ENCODE results near the gene GAL3ST3.

The GAL3ST3 gene

GRCh38 chr11:66017321-66017720 lies 31.6 kb downstream of the GAL3ST3 start:
- Histone ChIP-seq H3K9me3 (replicated peaks in 1 of 2; ENCODE audit: control insufficient read depth in 2 of 2, insufficient read depth in 1 of 2, low read depth in 1 of 2, low read length in 2 of 2) (no peaks in the 10 kb centered on the region), H3K23ac (ENCODE audit: low read depth, low read length, poor library complexity) (no peak overlapping the region), H3K4me2 (ENCODE audit: insufficient read depth, low read length, poor library complexity, severe bottlenecking) (no peak overlapping the region), H3K14ac (ENCODE audit: low read length) (no peak overlapping the region), H4K8ac (ENCODE audit: low read depth, low read length) (no peak overlapping the region), H3K4ac (ENCODE audit: low read length) (no peak overlapping the region), H3K79me1 (ENCODE audit: low read depth, low read length) (no peaks in the 10 kb centered on the region), H2BK5ac (ENCODE audit: low read length) (no peak overlapping the region), H2AK5ac (ENCODE audit: low read depth, low read length) (no peak overlapping the region), H3K4me1 (ENCODE audit: control insufficient read depth in 2 of 2, insufficient read depth in 1 of 2, low read depth in 1 of 2, low read length in 2 of 2) (peaks cover 2 to 3% of the 10 kb centered on the region in 2 donors), H3K27ac (replicated peaks; ENCODE audit: low read length) (no peak overlapping the region), H2AFZ (ENCODE audit: low read length) (no peak overlapping the region), H2BK120ac (ENCODE audit: low read depth, low read length) (no peak overlapping the region), H2BK15ac (ENCODE audit: low read length) (no peak overlapping the region), H2BK12ac (ENCODE audit: low read length) (no peak overlapping the region), H3K36me3 (replicated peaks in 1 of 2; ENCODE audit: control insufficient read depth in 2 of 2, insufficient read depth in 2 of 2, low read length in 2 of 2) (no peaks in the 10 kb centered on the region), H3K27me3 (ENCODE audit: control insufficient read depth in 3 of 3, insufficient read depth in 3 of 3, low read depth in 1 of 3, low read length in 3 of 3) (peaks cover 0 to 61% (median 10%) of the 10 kb centered on the region in 3 experiments), H3K9ac (ENCODE audit: low read depth, low read length, poor library complexity) (no peak overlapping the region), H3K4me3 (ENCODE audit: low read length in 2 of 2) (no peak overlapping the region), H3K18ac (ENCODE audit: low read length) (no peak overlapping the region), H4K91ac (ENCODE audit: low read depth, low read length, poor library complexity) (no peak overlapping the region)
- no peak for DNase-seq (ENCODE audit: low spot score)
- WGBS, 2 donors (ENCODE audit: extremely low coverage in 2 of 2, insufficient read length in 2 of 2, insufficient replicate concordance in 1 of 2): 100% methylated on average over 2 of the region's 4 CpGs; no CpG with 5 or more reads in 1 of the 2 donors

GRCh38 chr11:66016793-66017177 lies 32.2 kb downstream of the GAL3ST3 start:
- no peak overlapping the region for H3K9ac ChIP-seq (ENCODE audit: low read depth, low read length, poor library complexity)
- no peak overlapping the region for H3K18ac ChIP-seq (ENCODE audit: low read length)
- H2BK5ac ChIP-seq (ENCODE audit: low read length): no peak overlapping the region
- H4K8ac ChIP-seq (ENCODE audit: low read depth, low read length): no peak overlapping the region
- no peak overlapping the region for H3K23ac ChIP-seq (ENCODE audit: low read depth, low read length, poor library complexity)
- H3K14ac ChIP-seq (ENCODE audit: low read length): no peak overlapping the region
- H2BK15ac ChIP-seq (ENCODE audit: low read length): peak overlapping the region; percentile 49
- H3K4me2 ChIP-seq (ENCODE audit: insufficient read depth, low read length, poor library complexity, severe bottlenecking): no peak overlapping the region
- peaks cover 2 to 3% of the 10 kb centered on the region in 2 donors for H3K4me1 ChIP-seq (ENCODE audit: control insufficient read depth in 2 of 2, insufficient read depth in 1 of 2, low read depth in 1 of 2, low read length in 2 of 2)
- H3K36me3 ChIP-seq (replicated peaks in 1 of 2; ENCODE audit: control insufficient read depth in 2 of 2, insufficient read depth in 2 of 2, low read length in 2 of 2): no peaks in the 10 kb centered on the region
- no peak overlapping the region for H2BK120ac ChIP-seq (ENCODE audit: low read depth, low read length)
- H2AK5ac ChIP-seq (ENCODE audit: low read depth, low read length): peak overlapping the region; percentile 56
- H3K4ac ChIP-seq (ENCODE audit: low read length): no peak overlapping the region
- H3K79me1 ChIP-seq (ENCODE audit: low read depth, low read length): no peaks in the 10 kb centered on the region
- no peak overlapping the region for H4K91ac ChIP-seq (ENCODE audit: low read depth, low read length, poor library complexity)
- H3K4me3 ChIP-seq (ENCODE audit: low read length in 2 of 2): no peak overlapping the region
- no peak overlapping the region for H2BK12ac ChIP-seq (ENCODE audit: low read length)
- H3K27ac ChIP-seq (replicated peaks; ENCODE audit: low read length): no peak overlapping the region
- no peak overlapping the region for H2AFZ ChIP-seq (ENCODE audit: low read length)
- no peaks in the 10 kb centered on the region for H3K9me3 ChIP-seq (replicated peaks in 1 of 2; ENCODE audit: control insufficient read depth in 2 of 2, insufficient read depth in 1 of 2, low read depth in 1 of 2, low read length in 2 of 2)
- H3K27me3 ChIP-seq (ENCODE audit: control insufficient read depth in 3 of 3, insufficient read depth in 3 of 3, low read depth in 1 of 3, low read length in 3 of 3): peaks cover 0 to 65% (median 15%) of the 10 kb centered on the region in 3 experiments
- no peak for DNase-seq (ENCODE audit: low spot score)
- no CpG with 5 or more reads among the region's 10 CpGs for WGBS, 2 donors (ENCODE audit: extremely low coverage in 2 of 2, insufficient read length in 2 of 2, insufficient replicate concordance in 1 of 2)

- H3K9me3 ChIP-seq (replicated peaks in 1 of 2; ENCODE audit: control insufficient read depth in 2 of 2, insufficient read depth in 1 of 2, low read depth in 1 of 2, low read length in 2 of 2): peaks cover 0 to 2% of the 10 kb centered on the region in 2 donors
- no peak overlapping the region for H3K9ac ChIP-seq (ENCODE audit: low read depth, low read length, poor library complexity)
- H3K23ac ChIP-seq (ENCODE audit: low read depth, low read length, poor library complexity): no peak overlapping the region
- H4K91ac ChIP-seq (ENCODE audit: low read depth, low read length, poor library complexity): no peak overlapping the region
- no CpG with 5 or more reads among the region's 18 CpGs for WGBS, 2 donors (ENCODE audit: extremely low coverage in 2 of 2, insufficient read length in 2 of 2, insufficient replicate concordance in 1 of 2)
- H4K8ac ChIP-seq (ENCODE audit: low read depth, low read length): no peak overlapping the region
- H2BK120ac ChIP-seq (ENCODE audit: low read depth, low read length): no peak overlapping the region
- H2AK5ac ChIP-seq (ENCODE audit: low read depth, low read length): no peak overlapping the region
- H3K4me1 ChIP-seq (ENCODE audit: control insufficient read depth in 2 of 2, insufficient read depth in 1 of 2, low read depth in 1 of 2, low read length in 2 of 2): peaks cover 3 to 4% of the 10 kb centered on the region in 2 donors
- no peak overlapping the region for H2BK12ac ChIP-seq (ENCODE audit: low read length)
- H3K27me3 ChIP-seq (ENCODE audit: control insufficient read depth in 3 of 3, insufficient read depth in 3 of 3, low read depth in 1 of 3, low read length in 3 of 3): peaks cover 0 to 66% (median 19%) of the 10 kb centered on the region in 3 experiments
- H3K4me2 ChIP-seq (ENCODE audit: insufficient read depth, low read length, poor library complexity, severe bottlenecking): no peak overlapping the region
- H3K18ac ChIP-seq (ENCODE audit: low read length): no peak overlapping the region
- H3K36me3 ChIP-seq (replicated peaks in 1 of 2; ENCODE audit: control insufficient read depth in 2 of 2, insufficient read depth in 2 of 2, low read length in 2 of 2): no peaks in the 10 kb centered on the region
- DNase-seq (ENCODE audit: low spot score): no peak
- no peak overlapping the region for H2BK5ac ChIP-seq (ENCODE audit: low read length)
- H2BK15ac ChIP-seq (ENCODE audit: low read length): no peak overlapping the region
- no peak overlapping the region for H3K27ac ChIP-seq (replicated peaks; ENCODE audit: low read length)
- no peak overlapping the region for H2AFZ ChIP-seq (ENCODE audit: low read length)
- no peaks in the 10 kb centered on the region for H3K79me1 ChIP-seq (ENCODE audit: low read depth, low read length)
- no peak overlapping the region for H3K4me3 ChIP-seq (ENCODE audit: low read length in 2 of 2)
- no peak overlapping the region for H3K14ac ChIP-seq (ENCODE audit: low read length)
- H3K4ac ChIP-seq (ENCODE audit: low read length): no peak overlapping the region
Measured at GRCh38 chr11:66015936-66016792, 32.8 kb downstream of the GAL3ST3 start.

- Histone ChIP-seq H3K4ac (ENCODE audit: low read length) (no peak overlapping the region), H3K9me3 (replicated peaks in 1 of 2; ENCODE audit: control insufficient read depth in 2 of 2, insufficient read depth in 1 of 2, low read depth in 1 of 2, low read length in 2 of 2) (peaks cover 0 to 2% of the 10 kb centered on the region in 2 donors), H3K18ac (ENCODE audit: low read length) (no peak overlapping the region), H3K27me3 (ENCODE audit: control insufficient read depth in 3 of 3, insufficient read depth in 3 of 3, low read depth in 1 of 3, low read length in 3 of 3) (peaks cover 0 to 69% (median 20%) of the 10 kb centered on the region in 3 experiments), H2BK15ac (ENCODE audit: low read length) (peak overlapping the region; percentile 75), H3K9ac (ENCODE audit: low read depth, low read length, poor library complexity) (no peak overlapping the region), H2BK12ac (ENCODE audit: low read length) (no peak overlapping the region), H2BK5ac (ENCODE audit: low read length) (no peak overlapping the region), H3K14ac (ENCODE audit: low read length) (no peak overlapping the region), H3K4me3 (ENCODE audit: low read length in 2 of 2) (no peak overlapping the region), H4K91ac (ENCODE audit: low read depth, low read length, poor library complexity) (no peak overlapping the region), H2BK120ac (ENCODE audit: low read depth, low read length) (peak overlapping the region; percentile 31), H2AK5ac (ENCODE audit: low read depth, low read length) (peak overlapping the region; percentile 56), H3K79me1 (ENCODE audit: low read depth, low read length) (no peaks in the 10 kb centered on the region), H3K23ac (ENCODE audit: low read depth, low read length, poor library complexity) (peak overlapping the region; percentile 31), H3K4me1 (ENCODE audit: control insufficient read depth in 2 of 2, insufficient read depth in 1 of 2, low read depth in 1 of 2, low read length in 2 of 2) (peaks cover 3 to 4% of the 10 kb centered on the region in 2 donors), H3K27ac (replicated peaks; ENCODE audit: low read length) (no peak overlapping the region), H2AFZ (ENCODE audit: low read length) (no peak overlapping the region), H3K36me3 (replicated peaks in 1 of 2; ENCODE audit: control insufficient read depth in 2 of 2, insufficient read depth in 2 of 2, low read length in 2 of 2) (no peaks in the 10 kb centered on the region), H4K8ac (ENCODE audit: low read depth, low read length) (no peak overlapping the region), H3K4me2 (ENCODE audit: insufficient read depth, low read length, poor library complexity, severe bottlenecking) (no peak overlapping the region)
- no CpG with 5 or more reads among the region's 7 CpGs for WGBS, 2 donors (ENCODE audit: extremely low coverage in 2 of 2, insufficient read length in 2 of 2, insufficient replicate concordance in 1 of 2)
- no peak for DNase-seq (ENCODE audit: low spot score)
Measured at GRCh38 chr11:66015454-66015881, 33.5 kb downstream of the GAL3ST3 start.
